GM06990 (cell line): ENCODE data around the gene CYP2E1.

Experiments used
- DNase-seq: peaks from one replicate; pipeline ENCODE4 v3.0.0-alpha.2; 2011; ENCODE audit not compliant: insufficient read length; ENCODE audit errors: extremely low read depth
- H3K27me3 ChIP-seq: replicated peaks from 2 replicates; pipeline ENCODE4 v1.6.0; 2011; ENCODE audit warnings: low read length; ENCODE audit not compliant: control insufficient read depth, insufficient read depth
- H3K36me3 ChIP-seq: 2 replicates; pipeline ENCODE4 v1.5.1; 2011; ENCODE audit warnings: low read length; ENCODE audit not compliant: control insufficient read depth, insufficient read depth
- H3K4me3 ChIP-seq: replicated peaks from 2 replicates; pipeline ENCODE4 v1.5.1; 2011; ENCODE audit warnings: low read depth, mild to moderate bottlenecking, control low read depth, low read length
- TF ChIP-seq, protein P1 (sequence below): IDR thresholded peaks from 2 replicates; pipeline ENCODE4 v1.5.1; 2011; ENCODE audit warnings: low read length, control low read depth, mild to moderate bottlenecking, inconsistent platforms; ENCODE audit not compliant: insufficient read depth, poor library complexity, severe bottlenecking

Gene CYP2E1

GRCh38 chr10:133523631-133524203, 3.4 kb upstream of the CYP2E1 start:
- no peak overlapping the region for H3K4me3 ChIP-seq
- no peaks in the 10 kb centered on the region for H3K27me3 ChIP-seq
- no peaks in the 10 kb centered on the region for H3K36me3 ChIP-seq
- TF ChIP-seq, protein P1, sequence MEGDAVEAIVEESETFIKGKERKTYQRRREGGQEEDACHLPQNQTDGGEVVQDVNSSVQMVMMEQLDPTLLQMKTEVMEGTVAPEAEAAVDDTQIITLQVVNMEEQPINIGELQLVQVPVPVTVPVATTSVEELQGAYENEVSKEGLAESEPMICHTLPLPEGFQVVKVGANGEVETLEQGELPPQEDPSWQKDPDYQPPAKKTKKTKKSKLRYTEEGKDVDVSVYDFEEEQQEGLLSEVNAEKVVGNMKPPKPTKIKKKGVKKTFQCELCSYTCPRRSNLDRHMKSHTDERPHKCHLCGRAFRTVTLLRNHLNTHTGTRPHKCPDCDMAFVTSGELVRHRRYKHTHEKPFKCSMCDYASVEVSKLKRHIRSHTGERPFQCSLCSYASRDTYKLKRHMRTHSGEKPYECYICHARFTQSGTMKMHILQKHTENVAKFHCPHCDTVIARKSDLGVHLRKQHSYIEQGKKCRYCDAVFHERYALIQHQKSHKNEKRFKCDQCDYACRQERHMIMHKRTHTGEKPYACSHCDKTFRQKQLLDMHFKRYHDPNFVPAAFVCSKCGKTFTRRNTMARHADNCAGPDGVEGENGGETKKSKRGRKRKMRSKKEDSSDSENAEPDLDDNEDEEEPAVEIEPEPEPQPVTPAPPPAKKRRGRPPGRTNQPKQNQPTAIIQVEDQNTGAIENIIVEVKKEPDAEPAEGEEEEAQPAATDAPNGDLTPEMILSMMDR: no peak
- no peak for DNase-seq

GRCh38 chr10:133525444-133525843, 1.7 kb upstream of the CYP2E1 start:
- H3K4me3 ChIP-seq: no peak overlapping the region
- no peak for DNase-seq
- no peaks in the 10 kb centered on the region; the same call in none of the 2 replicates for H3K27me3 ChIP-seq
- TF ChIP-seq, protein P1: no peak
- H3K36me3 ChIP-seq: no peaks in the 10 kb centered on the region

DNA sequence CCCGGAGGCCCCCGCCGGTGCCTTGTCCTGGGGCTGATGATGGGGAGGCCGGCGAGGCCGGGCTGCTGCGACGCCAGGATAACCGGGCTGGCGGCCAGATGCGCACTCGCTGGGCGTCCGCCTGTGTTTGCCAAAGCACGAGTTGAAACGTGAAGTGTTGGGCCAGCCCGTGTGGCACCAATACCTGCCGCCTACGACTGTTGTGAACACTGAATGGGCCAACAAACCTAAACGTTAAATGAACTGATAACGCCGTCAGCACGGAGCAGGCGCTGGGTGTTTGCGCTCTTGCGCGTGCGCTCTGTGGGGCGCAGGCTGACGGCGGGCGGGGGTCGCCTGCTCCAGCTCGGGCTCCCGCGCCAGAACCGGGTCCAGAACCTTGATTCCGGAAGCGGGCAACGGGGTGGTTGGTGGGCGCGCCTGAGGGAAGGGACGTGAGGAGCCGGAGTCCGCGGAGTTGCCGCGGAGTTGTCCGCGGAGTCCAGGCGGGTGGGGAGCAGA, 658 bp downstream of the CYP2E1 start:
- TF ChIP-seq, protein P1: no peak
- no peak overlapping the region for H3K4me3 ChIP-seq
- H3K36me3 ChIP-seq: no peaks in the 10 kb centered on the region
- no peaks in the 10 kb centered on the region; the same call in none of the 2 replicates for H3K27me3 ChIP-seq
- DNase-seq: no peak

DNA sequence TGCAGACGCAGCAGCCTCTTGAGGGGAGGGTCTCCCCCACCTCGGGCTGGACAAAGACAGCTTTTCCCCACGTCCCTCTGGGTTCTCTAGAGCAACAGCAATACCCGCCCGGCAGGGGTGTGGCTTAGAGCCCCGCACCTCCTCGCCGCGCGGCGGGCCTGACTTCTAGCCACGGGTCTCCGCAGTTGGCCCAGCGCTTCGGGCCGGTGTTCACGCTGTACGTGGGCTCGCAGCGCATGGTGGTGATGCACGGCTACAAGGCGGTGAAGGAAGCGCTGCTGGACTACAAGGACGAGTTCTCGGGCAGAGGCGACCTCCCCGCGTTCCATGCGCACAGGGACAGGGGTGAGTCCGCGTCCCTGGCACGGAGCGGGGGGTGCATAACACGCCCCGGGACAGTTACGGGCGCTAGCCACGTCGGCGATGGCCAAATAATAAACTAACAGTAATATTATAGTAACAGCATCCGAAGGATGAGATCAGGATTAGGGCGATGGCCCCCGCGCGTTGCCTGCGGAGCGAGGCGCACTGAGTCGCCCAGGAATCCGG, 1.2 kb downstream of the CYP2E1 start:
- H3K4me3 ChIP-seq: no peak overlapping the region
- H3K27me3 ChIP-seq: no peaks in the 10 kb centered on the region; the same call in none of the 2 replicates
- DNase-seq: no peak

DNA sequence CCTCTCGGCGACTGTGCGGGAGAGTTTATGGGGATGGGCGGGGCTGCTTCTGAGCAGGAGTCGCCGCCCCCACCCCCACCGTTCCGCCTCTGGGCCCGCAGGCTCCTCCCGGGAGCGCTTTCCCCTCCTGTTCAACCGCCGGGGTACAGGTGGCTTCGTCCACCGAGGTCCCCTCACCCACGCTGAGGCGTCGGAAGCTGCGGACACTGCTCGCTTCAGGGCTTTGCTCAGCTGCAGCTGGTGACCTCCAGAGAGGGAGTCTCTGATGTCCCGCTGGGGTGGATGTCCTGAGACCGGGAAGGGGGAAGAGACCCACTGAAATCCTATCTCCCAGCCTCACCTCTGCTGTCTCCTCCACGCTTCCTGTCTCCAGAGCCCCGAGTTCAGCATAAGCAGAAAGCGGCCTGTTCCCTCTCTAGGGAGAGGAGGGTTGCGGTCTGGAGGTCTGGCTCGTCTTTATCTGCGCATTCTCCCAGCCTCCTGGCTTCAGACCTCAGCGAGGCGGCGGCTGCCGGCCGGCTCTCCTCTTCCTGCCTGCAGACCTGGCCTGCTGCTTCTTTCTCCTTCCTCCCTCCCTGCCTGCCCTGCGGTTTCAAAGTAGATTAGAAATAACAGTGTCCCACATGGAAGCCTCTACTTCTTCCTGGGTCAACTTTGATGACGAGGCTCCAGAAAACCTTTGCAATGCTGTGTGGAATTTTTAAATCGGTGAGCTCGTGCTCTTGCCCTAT, 1.8 kb downstream of the CYP2E1 start:
- no peak for DNase-seq
- TF ChIP-seq, protein P1: no peak
- Histone ChIP-seq H3K27me3 (no peaks in the 10 kb centered on the region; the same call in none of the 2 replicates), H3K36me3 (no peaks in the 10 kb centered on the region), H3K4me3 (no peak overlapping the region)

More for the DNA sequence above, 1.2 kb downstream of the CYP2E1 start:
- TF ChIP-seq, protein P1: no peak
- H3K36me3 ChIP-seq: no peaks in the 10 kb centered on the region
